ENCODE measurements around the gene PCDH7. TPM values are rescaled to one million over a fixed set of nuclear protein-coding genes. Genes with fewer than 3 reads are reported as not detected.

The PCDH7 gene
- total and polyA plus RNA-seq, 2 of the 4 experiments (the other 2 are of a cell fraction): 26.5 to 44.1 TPM

- in situ Hi-C loops (cut with MboI; ENCODE audit: low sequenced_read_pairs): no loop called here
- CTCF ChIA-PET: no interaction called here
- Histone ChIP-seq H4K20me1 (ENCODE audit: insufficient read depth, low read length) (no peaks in the 10 kb centered on the region), H4K91ac (ENCODE audit: insufficient read depth, low read depth, low read length) (no peak overlapping the region), H2BK120ac (ENCODE audit: low read depth, low read length) (no peak overlapping the region), H4K8ac (ENCODE audit: low read depth in 2 of 2, low read length in 2 of 2) (no peak overlapping the region), H3K14ac (replicated peaks; ENCODE audit: low read depth, low read length) (no peak overlapping the region), H3K23ac (ENCODE audit: low read depth, low read length) (no peak overlapping the region), H2BK5ac (ENCODE audit: low read depth, low read length, poor library complexity, severe bottlenecking) (no peak overlapping the region), H2AFZ (replicated peaks; ENCODE audit: low read length, poor library complexity) (no peak overlapping the region), H3K18ac (ENCODE audit: low read depth, low read length) (no peak overlapping the region), H3K9me3 (ENCODE audit: control insufficient read depth, insufficient read depth, low read length) (no peaks in the 10 kb centered on the region), H3K4me3 (ENCODE audit: insufficient read depth, low read depth, low read length) (no peak overlapping the region), H2BK20ac (ENCODE audit: low read depth, low read length) (no peak overlapping the region), H2AK5ac (ENCODE audit: low read depth, low read length) (no peak overlapping the region), H3K4me1 (ENCODE audit: control insufficient read depth, insufficient read depth, low read length) (peaks cover 5% of the 10 kb centered on the region), H3K4ac (ENCODE audit: low read depth, low read length) (no peak overlapping the region), H2BK15ac (ENCODE audit: low read depth, low read length) (no peak overlapping the region), H3K9ac (ENCODE audit: low read depth, low read length) (no peak overlapping the region), H4K5ac (ENCODE audit: low read depth, low read length) (no peak overlapping the region), H3K27me3 (ENCODE audit: control insufficient read depth, insufficient read depth, low read length) (no peaks in the 10 kb centered on the region), H3K36me3 (ENCODE audit: control insufficient read depth, insufficient read depth, low read length) (no peaks in the 10 kb centered on the region), H3K9me1 (ENCODE audit: insufficient read depth, low read length) (no peaks in the 10 kb centered on the region), H3K79me1 (ENCODE audit: low read depth in 1 of 2, low read length in 2 of 2) (peaks cover 0 to 4% of the 10 kb centered on the region in 2 experiments; a peak in 1 of 4 replicates), H3K4me2 (ENCODE audit: low read depth, low read length) (no peak overlapping the region), H3K27ac (ENCODE audit: insufficient read depth, low read length) (no peak overlapping the region), H2AK9ac (replicated peaks; ENCODE audit: low read depth, low read length, poor library complexity) (no peak overlapping the region), H3K56ac (ENCODE audit: extremely low read depth, insufficient read depth, low read length) (no peak overlapping the region)
- TF ChIP-seq ELK1 (IDR thresholded peaks at IDR 0.05; ENCODE audit: borderline replicate concordance, low read depth, low read length) (no peak), POLR2A (IDR thresholded peaks at IDR 0.05; ENCODE audit: low read depth, low read length) (no peak), RFX5 (IDR thresholded peaks at IDR 0.05; ENCODE audit: low read depth, low read length) (no peak)
- TF ChIP-seq, protein P1, sequence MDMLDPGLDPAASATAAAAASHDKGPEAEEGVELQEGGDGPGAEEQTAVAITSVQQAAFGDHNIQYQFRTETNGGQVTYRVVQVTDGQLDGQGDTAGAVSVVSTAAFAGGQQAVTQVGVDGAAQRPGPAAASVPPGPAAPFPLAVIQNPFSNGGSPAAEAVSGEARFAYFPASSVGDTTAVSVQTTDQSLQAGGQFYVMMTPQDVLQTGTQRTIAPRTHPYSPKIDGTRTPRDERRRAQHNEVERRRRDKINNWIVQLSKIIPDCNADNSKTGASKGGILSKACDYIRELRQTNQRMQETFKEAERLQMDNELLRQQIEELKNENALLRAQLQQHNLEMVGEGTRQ (IDR thresholded peaks at IDR 0.05; ENCODE audit: low read depth, low read length): no peak
- ATAC-seq (ENCODE audit: low read depth) (no peak), DNase-seq (no peak)
- POLR2A ChIA-PET (ENCODE audit: unreplicated experiment): no interaction called here
- intact Hi-C loops (cut with micrococcal nuclease): no loop called here
- no CpG with 5 or more reads among the region's 4 CpGs for WGBS, 2 experiments (ENCODE audit: extremely low coverage in 2 of 2, insufficient read length in 1 of 2)
- BruUV-seq (replicated peaks): no TSS peak
- dilution Hi-C loops (cut with HindIII; ENCODE audit: low sequenced_read_pairs, unreplicated experiment): no loop called here
Measured at GRCh38 chr4:30765022-30765421, 44.9 kb downstream of the PCDH7 start.

Data from IMR-90 (cell line).